Activated CD4-positive, CD25-positive, alpha-beta regulatory T cell treated with anti-CD3 and anti-CD28 coated beads, Interleukin-2, amount 50 U/mL, for 24 hours (primary cell): ENCODE results near the gene TRAPPC4.
"Not testable (repeated sequence)": the region's sequence is repeated elsewhere in the genome, so short reads cannot be mapped to it uniquely, and the experiment has no call there.

Experiments used
- ATAC-seq, 2 donors: fragments of 150-1000 bp; cut with Tn5 transposase; one replicate each; pipeline ENCODE4 v1.10.0; 2021; ENCODE audit warnings: mild to moderate bottlenecking in 1 of 2, moderate library complexity in 1 of 2

TRAPPC4 gene

GRCh38 chr11:119018074-119018938 lies at the start of gene TRAPPC4, which contains the start of gene RPS25:
TSS of gene TRAPPC4 (plus strand) at chr11:119018766. CDS start at chr11:119018796, 30 bp downstream.
TSS of gene RPS25 (minus strand) at chr11:119018343. CDS start at chr11:119018284, 59 bp downstream.
- ATAC-seq = peak; percentile 89 to 91

- ATAC-seq = not testable (repeated sequence)
Observed at GRCh38 chr11:118969508-118969907, 49.1 kb upstream of the TRAPPC4 start.

- no peak for ATAC-seq
Observed at GRCh38 chr11:118971646-118972045, 46.9 kb upstream of the TRAPPC4 start, which contains the start of gene FOXR1. TSS of gene FOXR1 (plus strand) at chr11:118971761. CDS start at chr11:118971932, 171 bp downstream.

- ATAC-seq = no peak
Observed at GRCh38 chr11:118973985-118974384, 44.6 kb upstream of the TRAPPC4 start.

- ATAC-seq = no peak
Observed at GRCh38 chr11:118975771-118976709, 42.5 kb upstream of the TRAPPC4 start.

- ATAC-seq = no peak
Observed at GRCh38 chr11:118979434-118979833, 39.1 kb upstream of the TRAPPC4 start.

- no peak for ATAC-seq
Observed at GRCh38 chr11:118980191-118980881, 38.2 kb upstream of the TRAPPC4 start.

- not testable (repeated sequence) for ATAC-seq
Observed at GRCh38 chr11:118984337-118984736, 34.2 kb upstream of the TRAPPC4 start.

GRCh38 chr11:118984825-118985224 lies 33.7 kb upstream of the TRAPPC4 start:
- no peak for ATAC-seq

- ATAC-seq = no peak
Observed at GRCh38 chr11:118988280-118988679, 30.3 kb upstream of the TRAPPC4 start.

GRCh38 chr11:118991486-118992038 lies 27.0 kb upstream of the TRAPPC4 start:
- ATAC-seq = not testable (repeated sequence)

GRCh38 chr11:118996926-118997626 lies 21.5 kb upstream of the TRAPPC4 start:
- peak; percentile 27 to 39 for ATAC-seq

GRCh38 chr11:118997627-118998387 lies 20.8 kb upstream of the TRAPPC4 start, which contains the start of gene CENATAC:
TSS of gene CENATAC (plus strand) at chr11:118998138. CDS start at chr11:118998198, 60 bp downstream.
- peak; percentile 93 to 96 for ATAC-seq

- ATAC-seq = peak; percentile 2 to 5
Observed at GRCh38 chr11:118998388-118998717, 20.2 kb upstream of the TRAPPC4 start.

- ATAC-seq = no peak
Observed at GRCh38 chr11:118998822-118999221, 19.7 kb upstream of the TRAPPC4 start.

GRCh38 chr11:119000906-119001305 lies 17.7 kb upstream of the TRAPPC4 start:
- ATAC-seq = no peak

- ATAC-seq = peak; percentile 53 to 60
Observed at GRCh38 chr11:119006656-119007055, 11.9 kb upstream of the TRAPPC4 start.

GRCh38 chr11:119011476-119012053 lies 7.0 kb upstream of the TRAPPC4 start:
- ATAC-seq = no peak

GRCh38 chr11:119012629-119013170 lies 5.9 kb upstream of the TRAPPC4 start:
- ATAC-seq = no peak
